Prostate gland (tissue), 2 donors: ENCODE measurements around the gene NMRAL1.

Experiments
- POLR2A ChIP-seq: fragments of 450-650 bp; IDR thresholded peaks from one replicate; pipeline ENCODE4 v1.6.1; 2016; ENCODE audit warnings: antibody characterized with exemption, mild to moderate bottlenecking
- POLR2AphosphoS5 ChIP-seq: sonication (generic); formaldehyde crosslinking; IDR thresholded peaks from one replicate; pipeline ENCODE4 v1.6.1; 2017; ENCODE audit warnings: antibody characterized with exemption
- TF ChIP-seq, protein P1 (sequence below), 4 experiments: fragments of 200-600 bp in 2 of 4; fragments of 450-650 bp in 2 of 4; sonication (generic) in 2 of 4; IDR thresholded peaks; 1 replicate in 3 of 4; 2 replicates in 1 of 4; pipeline ENCODE4 v1.5.1; 2016 to 2019; ENCODE audit warnings: antibody characterized with exemption in 4 of 4, mild to moderate bottlenecking in 2 of 4, moderate library complexity in 2 of 4

DNA sequence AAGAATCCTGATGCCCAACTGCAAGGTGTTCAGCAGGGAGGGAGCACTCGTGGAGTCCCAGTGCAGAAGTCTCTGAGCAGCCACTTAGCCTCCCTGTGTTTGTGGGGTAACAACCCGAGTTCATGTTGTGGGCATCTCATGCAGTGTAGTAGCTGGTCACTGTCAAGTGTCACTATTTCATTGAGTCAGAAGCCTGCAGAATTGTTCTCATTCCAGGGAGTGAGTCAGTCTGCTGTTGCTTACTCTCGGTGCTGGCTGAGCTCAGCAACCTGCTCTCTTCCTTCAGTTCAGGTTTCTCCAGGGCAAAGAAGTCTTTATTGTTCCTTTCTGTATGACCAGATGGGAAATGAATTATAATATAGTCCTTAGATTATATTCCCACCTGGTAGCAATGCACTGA lies 25.8 kb upstream of the NMRAL1 start:
- TF ChIP-seq, protein P1, sequence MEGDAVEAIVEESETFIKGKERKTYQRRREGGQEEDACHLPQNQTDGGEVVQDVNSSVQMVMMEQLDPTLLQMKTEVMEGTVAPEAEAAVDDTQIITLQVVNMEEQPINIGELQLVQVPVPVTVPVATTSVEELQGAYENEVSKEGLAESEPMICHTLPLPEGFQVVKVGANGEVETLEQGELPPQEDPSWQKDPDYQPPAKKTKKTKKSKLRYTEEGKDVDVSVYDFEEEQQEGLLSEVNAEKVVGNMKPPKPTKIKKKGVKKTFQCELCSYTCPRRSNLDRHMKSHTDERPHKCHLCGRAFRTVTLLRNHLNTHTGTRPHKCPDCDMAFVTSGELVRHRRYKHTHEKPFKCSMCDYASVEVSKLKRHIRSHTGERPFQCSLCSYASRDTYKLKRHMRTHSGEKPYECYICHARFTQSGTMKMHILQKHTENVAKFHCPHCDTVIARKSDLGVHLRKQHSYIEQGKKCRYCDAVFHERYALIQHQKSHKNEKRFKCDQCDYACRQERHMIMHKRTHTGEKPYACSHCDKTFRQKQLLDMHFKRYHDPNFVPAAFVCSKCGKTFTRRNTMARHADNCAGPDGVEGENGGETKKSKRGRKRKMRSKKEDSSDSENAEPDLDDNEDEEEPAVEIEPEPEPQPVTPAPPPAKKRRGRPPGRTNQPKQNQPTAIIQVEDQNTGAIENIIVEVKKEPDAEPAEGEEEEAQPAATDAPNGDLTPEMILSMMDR (IDR thresholded peaks at IDR 0.05), result no peak
- peak; percentile 46 for TF ChIP-seq POLR2AphosphoS5
- TF ChIP-seq POLR2A, result no peak
